ENCODE results near the gene NYNRIN.
"Not testable (repeated sequence)": the region's sequence is repeated elsewhere in the genome, so short reads cannot be mapped to it uniquely, and the experiment has no call there.

The NYNRIN gene

DNA sequence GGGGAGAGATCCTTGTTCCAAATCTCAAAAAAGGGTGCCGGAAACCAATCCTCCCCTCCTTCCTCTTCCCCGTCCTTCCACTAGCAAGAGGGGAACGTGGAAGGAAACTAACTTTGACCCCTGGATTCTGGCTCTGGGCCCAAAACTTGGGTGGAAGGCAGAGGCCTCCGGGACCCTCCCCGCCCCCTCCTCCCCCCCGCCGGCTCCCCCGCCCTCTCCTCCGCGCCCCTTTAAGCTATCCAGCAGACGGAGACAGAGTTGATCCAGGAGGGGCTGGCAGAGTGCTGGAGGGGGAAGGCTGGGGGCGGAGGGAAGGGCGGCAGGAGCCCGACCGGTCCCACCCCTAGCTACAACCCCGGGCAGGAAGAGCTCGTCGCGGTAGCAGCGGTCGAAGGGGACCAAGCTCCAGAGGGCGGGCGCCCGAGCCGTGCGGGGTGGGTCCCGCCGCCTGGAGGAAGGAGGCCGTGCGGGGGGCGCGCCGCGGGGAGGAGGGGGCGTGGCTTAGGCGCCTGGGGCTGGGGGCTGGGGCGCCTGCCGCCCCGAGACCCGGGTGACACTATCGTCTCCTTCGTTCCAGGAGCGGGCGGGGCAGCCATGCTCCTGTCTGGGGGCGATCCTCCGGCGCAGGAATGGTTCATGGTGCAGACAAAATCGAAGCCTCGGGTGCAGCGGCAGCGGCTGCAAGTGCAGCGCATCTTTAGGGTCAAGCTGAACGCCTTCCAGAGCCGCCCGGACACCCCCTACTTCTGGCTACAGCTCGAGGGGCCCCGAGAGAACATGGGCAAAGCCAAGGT is at the start of gene NYNRIN:
Gene NYNRIN, plus strand, starts transcription at position 351 of the 794 bp plus-strand sequence. Its CDS starts 244 bp downstream, at position 595.
- H3K27ac ChIP-seq = peak within 1 kb of the TSS; percentile 97
- no peak for DNase-seq (ENCODE audit: low read depth, low spot score)

DNA sequence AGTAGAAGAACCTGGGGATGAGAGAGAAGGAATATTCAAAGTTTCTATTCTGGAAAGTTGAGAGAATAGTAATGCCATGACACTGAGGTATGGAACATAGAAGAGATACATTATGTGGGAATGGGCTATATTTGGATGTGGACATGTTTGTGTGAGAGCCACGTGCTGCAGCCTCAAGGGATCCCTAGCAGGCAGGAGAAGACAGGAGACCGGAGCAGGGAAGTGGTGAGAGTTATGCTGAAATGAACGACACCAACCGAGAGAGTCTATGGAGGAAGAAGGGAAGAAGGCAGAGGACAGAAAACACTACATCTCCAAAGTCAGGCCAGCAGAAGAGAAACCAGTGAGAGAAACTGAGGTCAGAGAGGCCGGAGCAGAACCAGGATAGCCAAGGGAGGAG is 49.1 kb upstream of the NYNRIN start:
- DNase-seq (ENCODE audit: low read depth, low spot score) = no peak
- H3K27ac ChIP-seq = no peak overlapping the region

DNA sequence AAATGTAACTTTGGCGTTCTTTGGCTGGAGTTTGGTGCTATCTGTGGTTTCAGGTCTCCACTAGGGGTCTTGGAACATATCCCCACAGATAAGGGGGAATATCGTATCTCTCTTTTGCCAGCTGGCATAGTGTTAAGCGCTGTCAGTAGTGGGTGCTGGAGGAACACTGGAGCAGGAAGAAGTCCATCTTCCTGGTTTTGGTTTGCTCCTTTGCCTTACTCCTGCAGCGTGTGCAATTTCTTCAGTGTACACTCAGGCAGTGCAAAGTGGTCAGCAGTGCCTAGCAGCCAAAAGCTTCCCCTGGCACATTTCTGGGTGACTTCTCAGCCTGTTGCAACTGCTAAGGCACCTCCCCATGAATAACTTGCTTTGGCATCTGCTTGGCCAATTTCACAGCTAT is 47.3 kb upstream of the NYNRIN start:
- no peak for DNase-seq (ENCODE audit: low read depth, low spot score)
- H3K27ac ChIP-seq = no peak overlapping the region

DNA sequence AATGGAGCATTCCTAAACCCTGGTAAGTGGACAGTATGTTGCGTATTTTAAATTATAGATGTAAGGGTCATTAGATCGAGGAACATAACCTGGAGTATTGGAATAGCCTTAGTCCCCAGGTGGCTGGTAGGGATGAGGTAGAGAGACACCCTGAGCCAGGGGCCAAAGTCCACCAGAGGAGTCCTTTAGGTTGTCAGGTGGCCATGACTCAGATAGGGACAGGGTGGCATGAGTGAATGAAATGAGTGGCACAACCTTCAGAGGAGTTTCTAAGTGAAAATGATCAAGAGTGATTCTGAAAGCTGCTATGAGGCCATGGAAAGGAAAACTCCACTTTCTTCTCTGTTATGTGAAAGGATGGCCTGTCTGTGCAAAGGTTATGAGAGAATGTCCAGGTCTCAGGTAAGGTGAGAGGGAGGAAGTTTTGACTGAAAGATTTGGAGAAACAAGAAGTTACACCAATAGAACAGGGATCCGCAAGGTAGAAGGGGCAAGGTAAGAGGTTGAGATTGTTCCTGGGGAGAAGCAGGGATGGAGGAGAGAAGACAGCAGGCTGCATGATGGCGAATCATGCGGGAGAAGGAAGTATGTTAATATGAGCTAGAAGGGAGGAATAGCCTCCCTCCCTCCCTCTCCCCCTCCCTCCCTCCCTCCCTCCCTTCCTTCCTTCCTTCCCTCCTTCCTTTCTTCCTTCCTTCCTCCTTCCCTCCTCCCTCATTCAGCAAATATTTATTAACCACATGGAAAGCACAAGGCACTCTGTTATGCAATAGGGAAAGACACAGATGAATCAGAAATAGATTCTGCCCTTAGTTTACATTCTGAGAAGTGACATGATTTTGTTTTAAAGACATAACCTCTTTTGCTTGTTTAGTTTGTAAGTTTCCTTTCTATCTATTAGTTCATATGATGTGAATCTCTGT is 45.0 kb upstream of the NYNRIN start:
- no peak for DNase-seq (ENCODE audit: low read depth, low spot score)
- H3K27ac ChIP-seq = peak overlapping the region; percentile 66

DNA sequence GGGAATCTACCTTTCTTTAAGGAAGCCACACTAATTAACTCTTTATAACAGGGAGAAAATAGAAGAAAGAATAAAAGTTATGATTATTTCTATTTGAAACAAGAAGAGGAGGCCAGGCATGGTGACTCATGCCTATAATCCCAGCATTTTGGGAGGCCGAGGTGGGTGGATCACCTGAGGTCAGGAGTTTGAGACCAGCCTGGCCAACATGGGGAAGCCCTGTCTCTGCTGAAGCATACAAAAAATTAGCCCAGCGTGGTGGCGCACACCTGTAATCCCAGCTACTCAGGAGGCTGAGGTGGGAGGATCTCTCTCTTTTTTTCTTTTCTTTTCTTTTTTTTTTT is 44.3 kb upstream of the NYNRIN start:
- peak overlapping the region; percentile 66 for H3K27ac ChIP-seq
- not testable (repeated sequence) for DNase-seq (ENCODE audit: low read depth, low spot score)

DNA sequence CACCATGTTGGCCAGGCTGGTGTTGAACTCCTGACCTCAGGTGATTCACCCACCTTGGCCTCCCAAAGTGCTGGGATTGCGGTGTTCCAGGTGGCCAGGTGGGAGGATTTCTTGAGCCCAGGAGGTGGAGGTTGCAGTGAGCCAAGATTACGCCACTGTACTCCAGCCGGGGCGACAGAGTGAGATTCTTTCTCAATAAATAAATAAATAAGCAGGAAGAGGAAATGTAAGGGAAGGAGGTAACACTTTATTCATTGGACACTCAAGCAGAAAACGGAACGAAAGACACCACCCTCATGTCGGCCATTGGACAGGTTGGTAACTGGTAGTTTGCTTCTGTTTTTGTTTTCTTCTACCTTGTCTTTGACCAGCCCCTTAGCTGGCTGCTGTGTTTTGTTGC is 43.8 kb upstream of the NYNRIN start:
- DNase-seq (ENCODE audit: low read depth, low spot score) = no peak
- H3K27ac ChIP-seq = peak overlapping the region; percentile 66

DNA sequence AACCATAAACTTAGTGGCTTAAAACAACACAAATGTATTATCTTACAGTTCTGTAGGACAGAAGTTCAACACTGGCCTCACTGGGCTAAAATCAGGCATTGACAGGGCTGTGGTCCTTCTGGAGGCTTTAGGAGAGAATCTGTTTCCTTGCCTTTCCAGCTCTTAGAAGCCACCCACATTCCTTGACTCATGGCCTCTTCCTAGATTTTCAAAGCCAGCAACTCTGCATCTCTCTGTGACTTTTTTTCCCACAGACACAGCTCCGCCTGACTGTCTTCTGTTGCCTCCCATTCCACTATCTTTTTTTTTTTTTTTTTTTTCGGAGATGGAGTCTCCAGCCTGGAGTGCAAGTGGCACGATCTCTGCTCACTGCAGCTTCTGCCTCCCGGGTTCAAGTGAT is 42.6 kb upstream of the NYNRIN start:
- no peak overlapping the region for H3K27ac ChIP-seq
- no peak for DNase-seq (ENCODE audit: low read depth, low spot score)

DNA sequence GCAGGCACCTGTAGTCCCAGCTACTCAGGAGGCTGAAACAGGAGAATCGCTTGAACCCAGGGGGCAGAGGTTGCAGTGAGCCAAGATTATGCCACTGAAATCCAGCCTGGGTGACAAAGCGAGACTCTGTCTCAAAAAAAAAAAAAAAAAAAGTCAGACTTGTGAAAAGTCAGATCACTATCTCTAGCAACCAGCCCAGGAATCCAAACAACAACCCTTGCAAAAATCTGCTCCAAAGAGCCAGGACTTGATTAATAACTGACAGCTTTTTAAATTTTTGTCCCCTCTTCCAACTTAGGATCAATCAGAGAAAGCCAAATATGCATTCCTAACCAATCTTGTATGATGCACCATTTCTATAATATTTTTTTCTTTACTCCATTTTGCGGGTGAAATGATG is 38.5 kb upstream of the NYNRIN start:
- no peak overlapping the region for H3K27ac ChIP-seq
- DNase-seq (ENCODE audit: low read depth, low spot score) = no peak

DNA sequence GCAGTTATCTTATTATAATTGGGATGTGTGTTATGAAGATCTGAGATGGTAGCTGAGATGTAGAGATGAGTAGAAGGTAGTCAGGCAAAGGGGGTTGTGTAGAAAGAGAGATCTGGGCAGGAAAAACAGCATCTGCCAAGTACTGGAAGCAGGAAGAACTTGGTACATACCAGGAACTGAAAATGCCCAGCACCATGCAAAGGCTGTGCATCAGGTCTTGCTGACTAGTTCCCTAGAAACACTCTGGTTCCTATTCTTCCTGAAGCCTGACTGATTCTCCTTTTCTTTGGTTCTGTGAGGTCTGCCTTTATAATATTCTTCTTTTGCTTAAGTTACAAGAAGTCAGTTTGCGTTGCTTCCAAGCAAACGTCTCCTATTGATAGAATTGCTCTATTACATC is 37.5 kb upstream of the NYNRIN start:
- DNase-seq (ENCODE audit: low read depth, low spot score) = no peak
- H3K27ac ChIP-seq = no peak overlapping the region

DNA sequence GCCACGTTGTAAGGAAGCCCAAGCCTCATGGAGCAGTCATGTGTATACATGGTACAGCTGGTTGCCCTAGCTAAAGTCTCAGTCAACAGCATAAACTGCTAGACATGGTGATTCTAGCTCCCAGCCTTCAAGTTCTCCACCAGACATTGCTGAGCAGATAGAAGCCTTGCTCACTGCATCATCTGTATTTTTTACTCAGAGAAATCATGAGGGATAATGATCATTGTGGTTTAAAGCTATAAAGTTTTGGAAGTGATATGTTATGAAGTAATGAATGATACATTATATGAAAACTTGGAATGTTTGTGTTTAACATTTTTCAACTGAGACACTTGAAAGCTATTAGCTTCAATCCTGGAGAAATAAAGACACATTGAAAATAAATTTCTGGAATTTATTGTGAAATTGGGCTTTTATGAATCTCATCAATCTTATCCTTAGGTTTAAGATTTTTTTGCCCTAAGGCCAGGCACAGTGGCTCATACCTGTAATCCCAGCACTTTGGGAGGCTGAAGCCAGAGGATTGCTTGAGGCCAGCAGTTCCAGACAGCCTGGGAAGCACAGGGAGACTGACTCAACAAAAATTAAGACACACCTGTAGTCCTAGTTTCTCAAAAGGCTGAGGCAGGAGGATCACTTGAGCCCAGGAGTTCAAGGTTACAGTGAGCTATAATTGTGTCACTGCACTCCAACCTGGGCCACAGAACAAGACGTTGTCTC is 36.4 kb upstream of the NYNRIN start:
- DNase-seq (ENCODE audit: low read depth, low spot score) = no peak
- no peak overlapping the region for H3K27ac ChIP-seq

DNA sequence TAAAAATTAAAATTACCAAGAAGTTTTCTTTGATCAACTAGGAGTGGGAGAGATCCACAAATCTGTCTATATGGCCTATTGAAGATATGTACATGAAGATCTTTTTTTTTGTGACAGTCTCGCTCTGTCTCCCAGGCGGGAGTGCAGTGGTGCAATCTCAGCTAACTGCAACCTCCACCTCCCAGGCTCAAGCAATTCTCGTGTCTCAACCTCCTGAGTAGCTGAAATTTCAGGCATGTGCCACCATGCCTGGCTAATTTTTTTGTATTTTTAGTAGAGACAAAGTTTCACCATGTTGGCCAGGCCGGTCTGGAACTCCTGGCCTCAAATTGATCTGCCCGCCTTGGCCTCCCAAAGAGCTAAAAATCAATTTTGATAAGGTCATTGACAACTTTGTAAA is 35.4 kb upstream of the NYNRIN start:
- DNase-seq (ENCODE audit: low read depth, low spot score) = no peak
- no peak overlapping the region for H3K27ac ChIP-seq

DNA sequence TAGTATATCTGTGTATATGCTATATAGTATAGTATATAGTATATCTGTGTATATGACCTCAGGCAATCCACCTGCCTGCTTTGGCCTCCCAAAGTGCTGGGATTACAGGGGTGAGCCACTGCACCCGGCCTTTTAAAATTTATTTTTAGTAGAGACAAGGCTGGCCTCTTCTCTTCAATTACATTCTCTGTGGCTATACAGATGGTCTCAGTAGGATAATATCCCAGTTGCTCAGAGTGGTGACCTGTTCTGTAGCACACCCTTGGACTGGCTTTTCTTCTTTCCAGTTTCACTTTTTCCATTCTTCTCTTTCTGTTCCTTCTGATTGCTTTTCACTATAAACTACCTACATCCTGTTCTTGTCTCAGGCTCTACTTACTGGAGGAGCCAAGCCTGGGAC is 34.0 kb upstream of the NYNRIN start:
- no peak for DNase-seq (ENCODE audit: low read depth, low spot score)
- H3K27ac ChIP-seq = peak overlapping the region; percentile 96

DNA sequence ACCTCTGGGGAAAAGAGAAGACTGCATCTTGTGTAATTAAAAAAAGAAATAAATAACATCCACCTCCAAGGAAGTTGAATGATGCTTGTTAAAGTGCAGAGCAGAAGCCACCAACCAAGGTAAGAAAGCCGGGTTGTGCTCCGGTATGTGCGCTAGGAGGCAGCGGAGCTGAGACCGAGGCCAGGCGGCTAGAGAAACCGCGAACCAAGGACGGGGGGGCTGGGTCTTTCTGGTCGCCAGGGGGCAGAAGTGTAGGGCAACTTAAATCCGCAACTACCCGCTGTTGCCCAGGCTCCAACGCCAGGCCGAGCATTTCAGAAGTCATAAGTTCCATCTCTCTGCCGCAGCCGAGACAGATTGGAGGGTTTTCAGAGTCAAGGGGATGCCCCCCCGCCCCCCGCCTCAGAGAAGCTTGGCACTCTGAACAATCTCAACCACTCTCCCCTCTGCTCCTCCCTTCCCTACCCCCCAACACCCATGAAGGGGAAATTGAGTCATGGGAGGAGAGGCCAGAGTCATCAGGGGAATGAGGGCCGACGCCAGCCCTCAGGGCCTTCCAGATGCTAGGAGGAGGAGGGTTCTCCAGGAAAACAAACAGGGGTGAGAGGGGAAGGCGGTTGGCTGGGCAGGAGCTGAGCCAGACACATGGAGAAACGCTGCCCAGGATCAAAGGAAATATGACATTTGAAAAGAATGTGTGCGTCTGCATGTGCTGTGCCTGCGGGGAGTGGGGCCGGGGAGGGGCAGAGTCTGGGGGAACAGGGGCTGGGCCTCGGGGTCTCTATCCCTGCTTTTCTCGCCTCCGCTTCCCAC is 33.0 kb upstream of the NYNRIN start:
- DNase-seq (ENCODE audit: low read depth, low spot score) = peak; percentile 71
- peak overlapping the region; percentile 96 for H3K27ac ChIP-seq

DNA sequence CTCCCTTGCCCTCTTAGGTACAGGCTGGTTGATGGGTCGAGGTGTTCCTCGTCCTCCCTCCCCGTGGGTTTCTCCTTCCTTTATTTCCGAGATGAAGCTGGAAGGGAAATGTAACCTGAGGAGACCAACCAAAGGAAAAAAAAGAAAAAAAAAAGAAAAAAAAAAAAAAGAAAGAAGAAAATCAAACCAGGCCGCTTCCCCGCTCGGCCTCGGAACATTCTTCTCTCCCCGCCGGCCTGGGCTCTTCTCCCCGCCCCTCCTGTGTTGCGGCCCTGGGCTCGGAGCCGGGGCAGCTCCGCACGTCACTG is 32.4 kb upstream of the NYNRIN start:
- H3K27ac ChIP-seq = peak overlapping the region; percentile 96
- DNase-seq (ENCODE audit: low read depth, low spot score) = no peak

DNA sequence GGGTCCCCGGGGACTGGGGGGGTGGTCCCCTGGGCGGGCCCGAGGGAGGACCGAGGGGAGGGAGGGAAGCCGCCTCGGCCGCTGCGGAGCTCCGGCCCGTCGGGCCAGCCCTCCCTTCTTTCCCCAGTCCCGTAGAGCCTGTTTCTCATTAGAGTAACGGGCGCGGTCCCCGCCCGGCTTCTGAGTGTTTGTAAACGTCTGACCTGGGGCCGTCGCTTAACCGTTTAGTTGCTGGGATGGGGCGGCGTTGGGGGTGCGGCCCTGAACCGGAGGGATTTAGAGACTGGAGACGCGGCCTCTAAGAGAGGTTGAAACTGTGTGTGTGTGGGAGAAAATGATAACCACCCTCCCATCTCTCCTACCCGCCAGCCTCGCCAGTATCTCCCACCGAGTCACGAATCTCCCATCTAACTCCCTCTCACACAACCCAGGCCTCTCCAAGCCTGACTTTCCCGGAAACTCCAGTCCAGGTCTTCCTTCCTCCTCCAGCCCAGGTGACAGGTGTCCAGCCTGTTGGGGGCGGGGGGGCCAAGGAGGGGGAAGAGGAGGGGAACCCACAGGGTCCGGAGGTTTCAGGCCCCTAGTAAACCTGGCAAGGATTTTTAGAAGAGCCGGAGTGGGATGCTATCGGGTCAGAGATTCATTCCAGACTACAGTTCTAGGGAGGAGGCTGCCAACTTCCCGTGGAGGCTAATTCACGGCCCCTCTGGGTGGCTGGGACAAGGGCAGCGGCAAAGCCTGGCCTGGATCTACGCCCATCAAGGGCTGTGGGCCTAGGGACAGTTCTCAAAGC is 31.9 kb upstream of the NYNRIN start:
- peak overlapping the region; percentile 96 for H3K27ac ChIP-seq
- peak; percentile 86 for DNase-seq (ENCODE audit: low read depth, low spot score)

DNA sequence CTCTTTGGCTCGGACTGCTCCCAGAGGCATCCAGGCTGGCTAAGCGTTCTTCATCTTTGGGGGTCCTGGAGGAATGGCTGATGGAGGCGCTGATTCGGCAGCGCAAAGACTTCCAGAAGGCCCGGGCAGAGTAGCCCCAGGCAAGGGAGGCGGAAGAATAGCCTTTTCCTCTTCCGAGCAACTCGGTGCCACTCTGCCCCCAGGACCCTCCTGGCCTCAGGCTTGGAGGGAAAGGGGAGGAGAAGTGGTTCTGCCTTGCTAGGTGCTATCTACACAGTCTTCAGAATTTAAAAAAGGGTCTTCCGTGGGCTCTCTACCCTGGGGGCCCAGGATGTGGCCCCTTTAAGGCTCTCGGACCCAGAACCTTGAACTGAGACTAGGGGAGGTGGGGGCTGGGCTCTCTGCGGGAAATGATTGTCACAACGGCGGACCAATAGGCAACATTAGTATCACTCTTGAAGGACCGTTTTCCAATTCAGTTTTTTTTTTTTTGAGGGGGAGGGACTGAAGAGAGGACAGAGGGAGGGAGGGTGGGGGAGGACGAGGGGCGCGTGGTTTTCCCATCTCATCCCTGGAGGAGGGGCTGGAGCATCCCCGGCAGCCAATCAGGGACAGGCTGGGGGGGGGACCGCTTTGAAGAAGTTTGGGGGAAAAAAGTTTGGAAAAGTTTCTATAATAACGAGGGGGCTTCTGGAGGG is 31.1 kb upstream of the NYNRIN start, which contains the start of gene NFATC4:
Gene NFATC4, plus strand, starts transcription at position 671 of the 698 bp plus-strand sequence. CDS start 157 bp downstream, outside the sequence.
- H3K27ac ChIP-seq = peak within 1 kb of the TSS; percentile 96
- no peak for DNase-seq (ENCODE audit: low read depth, low spot score)

DNA sequence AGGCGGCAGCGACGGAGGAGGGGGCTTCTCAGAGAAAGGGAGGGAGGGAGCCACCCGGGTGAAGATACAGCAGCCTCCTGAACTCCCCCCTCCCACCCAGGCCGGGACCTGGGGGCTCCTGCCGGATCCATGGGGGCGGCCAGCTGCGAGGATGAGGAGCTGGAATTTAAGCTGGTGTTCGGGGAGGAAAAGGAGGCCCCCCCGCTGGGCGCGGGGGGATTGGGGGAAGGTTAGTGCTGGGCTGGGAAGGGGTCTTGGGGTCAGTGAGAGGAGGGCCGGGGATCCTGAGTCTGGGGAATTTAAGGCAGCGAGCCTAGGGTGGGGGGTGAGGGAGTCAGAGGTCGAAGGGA is 30.6 kb upstream of the NYNRIN start:
- H3K27ac ChIP-seq = peak overlapping the region; percentile 96

DNA sequence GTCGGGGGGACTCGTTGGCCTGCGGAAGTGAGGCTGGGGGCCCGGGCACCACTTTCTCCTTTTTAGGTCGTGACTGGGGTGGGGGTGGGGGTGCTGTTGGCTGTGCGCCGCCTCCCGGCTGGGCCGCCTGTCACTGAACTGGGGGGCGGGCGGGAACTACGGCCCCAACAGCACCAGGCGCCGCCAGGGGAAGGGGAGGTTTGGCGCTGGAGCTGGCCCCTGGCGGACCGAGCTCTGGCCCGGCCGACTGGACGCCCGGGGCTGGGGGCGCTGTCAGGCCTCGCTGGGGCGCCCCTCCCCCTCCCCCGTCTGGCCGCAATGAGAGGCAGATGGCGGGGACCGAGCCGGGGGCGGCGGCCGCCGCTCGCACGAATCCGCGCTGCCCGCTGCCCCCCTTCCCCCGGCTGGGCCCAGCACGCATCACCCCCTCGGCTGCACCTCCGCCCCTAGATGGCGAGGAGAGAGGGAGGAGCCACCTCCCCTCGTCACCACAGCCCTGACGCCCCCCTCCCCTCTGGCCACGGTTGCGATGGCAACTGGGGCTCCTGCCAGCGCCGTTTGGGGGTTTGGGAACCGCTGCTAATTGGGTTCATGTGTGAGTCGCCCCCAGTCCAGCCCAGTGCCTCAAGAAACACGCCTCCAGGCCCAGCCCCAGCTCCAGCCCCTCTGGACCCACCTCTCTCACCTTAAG is 30.1 kb upstream of the NYNRIN start:
- DNase-seq (ENCODE audit: low read depth, low spot score) = no peak
- H3K27ac ChIP-seq = no peak overlapping the region

More for the DNA sequence above, 30.6 kb upstream of the NYNRIN start:
- no peak for DNase-seq (ENCODE audit: low read depth, low spot score)
